Measurements from ENCODE around the gene HBD. TPM values are rescaled to one million over a fixed set of nuclear protein-coding genes. Genes with fewer than 3 reads are reported as not detected.
A peak's percentile ranks its signal among the peaks of the same experiment; 100 is the strongest.

The HBD gene
- polyA plus RNA-seq, 1 of the 3 experiments (the other 2 are of a cell fraction): not detected

- TF ChIP-seq EP300 (IDR thresholded peaks at IDR 0.05; ENCODE audit: borderline replicate concordance in 1 of 2, low read depth in 1 of 2, low read length in 1 of 2) (0 out of 4 replicates have a peak, but pooled peaks of 1 of the 2 experiments have one; percentile 23), RCOR1 (IDR thresholded peaks at IDR 0.05; ENCODE audit: low read length) (no peak), TEAD4 (IDR thresholded peaks at IDR 0.05; ENCODE audit: borderline replicate concordance, insufficient read depth) (no peak; the same call in 1 of the 2 replicates)
Observed at GRCh38 chr11:5280582-5281102, 46.4 kb upstream of the HBD start (continued).

DNA sequence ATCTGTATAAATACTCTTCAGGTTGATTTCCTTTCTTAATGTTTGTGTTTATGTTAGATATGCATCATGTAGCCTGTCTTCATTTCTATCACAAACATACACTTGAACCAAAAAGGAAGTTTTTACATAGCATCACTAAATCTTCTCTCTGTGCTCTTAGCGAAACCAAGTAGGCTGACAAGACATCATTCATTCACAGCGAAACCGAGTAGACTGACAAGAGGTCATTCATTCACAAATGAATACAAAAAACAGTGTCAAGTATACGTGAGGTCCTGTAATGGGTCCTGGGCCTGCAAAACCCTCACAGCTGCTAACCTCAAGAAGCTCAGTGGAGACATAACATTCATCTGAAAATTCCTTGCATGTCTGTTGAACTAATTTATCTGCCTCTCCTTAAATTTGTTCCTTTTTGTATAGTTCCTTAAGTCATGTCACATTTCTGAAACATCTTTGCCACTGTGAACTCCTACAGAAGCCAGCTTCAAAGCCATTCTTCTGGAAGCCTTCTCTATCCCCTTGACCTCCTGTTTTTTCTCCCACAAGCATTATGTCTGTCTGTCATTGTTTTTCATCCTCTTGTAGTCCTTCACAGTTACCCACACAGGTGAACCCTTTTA is 45.3 kb upstream of the HBD start:
- 41% methylated on average over 4 of the region's 4 CpGs for WGBS (ENCODE audit: low lambda C conversion rate)
- TF ChIP-seq, protein P1, sequence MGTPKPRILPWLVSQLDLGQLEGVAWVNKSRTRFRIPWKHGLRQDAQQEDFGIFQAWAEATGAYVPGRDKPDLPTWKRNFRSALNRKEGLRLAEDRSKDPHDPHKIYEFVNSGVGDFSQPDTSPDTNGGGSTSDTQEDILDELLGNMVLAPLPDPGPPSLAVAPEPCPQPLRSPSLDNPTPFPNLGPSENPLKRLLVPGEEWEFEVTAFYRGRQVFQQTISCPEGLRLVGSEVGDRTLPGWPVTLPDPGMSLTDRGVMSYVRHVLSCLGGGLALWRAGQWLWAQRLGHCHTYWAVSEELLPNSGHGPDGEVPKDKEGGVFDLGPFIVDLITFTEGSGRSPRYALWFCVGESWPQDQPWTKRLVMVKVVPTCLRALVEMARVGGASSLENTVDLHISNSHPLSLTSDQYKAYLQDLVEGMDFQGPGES (IDR thresholded peaks at IDR 0.05; ENCODE audit: low read depth, low read length): no peak
- TF ChIP-seq FOXJ3 (CRISPR knock-in tag; IDR thresholded peaks at IDR 0.05) (no peak), FOXM1 (IDR thresholded peaks at IDR 0.05; ENCODE audit: low read depth) (no peak), TCF12 (IDR thresholded peaks at IDR 0.05) (no peak), SIN3A (IDR thresholded peaks at IDR 0.05; ENCODE audit: borderline replicate concordance, low read depth, low read length) (no peak), CHD2 (IDR thresholded peaks at IDR 0.05; ENCODE audit: low read length, partially characterized antibody) (no peak), CTCF (IDR thresholded peaks at IDR 0.05) (no peak), MXI1 (IDR thresholded peaks at IDR 0.05; ENCODE audit: low read depth, low read length) (no peak), RAD21 (IDR thresholded peaks at IDR 0.05; ENCODE audit: low read length) (no peak), MEF2A (IDR thresholded peaks at IDR 0.05; ENCODE audit: borderline replicate concordance, low read depth) (no peak), RXRA (IDR thresholded peaks at IDR 0.05; ENCODE audit: borderline replicate concordance, low read depth) (no peak)
- no peak overlapping the region for H3K9ac ChIP-seq
- no peak overlapping the region for H2AFZ ChIP-seq (ENCODE audit: low read depth)
- no peaks in the 10 kb centered on the region for H3F3A ChIP-seq (replicated peaks; ENCODE audit: insufficient read depth)
- H3K79me2 ChIP-seq (ENCODE audit: insufficient read depth): no peaks in the 10 kb centered on the region
- CTCF ChIA-PET: no interaction called here
- no peak overlapping the region for H3K4me2 ChIP-seq
- no peak overlapping the region for H3K4me3 ChIP-seq (ENCODE audit: low read depth in 2 of 2, low read length in 1 of 2)
- no peaks in the 10 kb centered on the region for H3K36me3 ChIP-seq (replicated peaks in 1 of 2; ENCODE audit: control insufficient read depth in 1 of 2, insufficient read depth in 2 of 2, low read length in 1 of 2)
- no peak for DNase-seq
- no peaks in the 10 kb centered on the region for H3K4me1 ChIP-seq (ENCODE audit: control insufficient read depth in 1 of 2, insufficient read depth in 2 of 2, low read depth in 1 of 2, low read length in 1 of 2)
- no peaks in the 10 kb centered on the region for H3K27me3 ChIP-seq (ENCODE audit: insufficient read depth)
- no peaks in the 10 kb centered on the region for H3K9me3 ChIP-seq
- no peaks in the 10 kb centered on the region for H4K20me1 ChIP-seq (ENCODE audit: insufficient read depth)
- POLR2A ChIA-PET: no interaction called here
- no peak overlapping the region for H3K27ac ChIP-seq (ENCODE audit: low read depth in 2 of 2, low read length in 1 of 2)
- no peaks in the 10 kb centered on the region for H3K9me2 ChIP-seq

Measured in SK-N-SH (cell line).